22Rv1 (cell line): Measurements from ENCODE around the gene SPTLC3.

Experiments used
- CTCF ChIP-seq: fragments of 450-650 bp; IDR thresholded peaks from 2 replicates; pipeline ENCODE4 v1.5.1; 2017; ENCODE audit warnings: mild to moderate bottlenecking
- ZFX ChIP-seq: fragments of 450-650 bp; IDR thresholded peaks from 2 replicates; pipeline ENCODE4 v1.6.1; 2017; ENCODE audit warnings: antibody characterized with exemption, borderline replicate concordance

GRCh38 chr20:13120471-13120870 is 111.7 kb downstream of the SPTLC3 start:
- TF ChIP-seq CTCF (no peak), ZFX (no peak)
